Kidney (tissue), 14 donors: ENCODE data around the gene PBX4. TPM values are rescaled to one million over a fixed set of nuclear protein-coding genes. Genes with fewer than 3 reads are reported as not detected.

Experiments
- DNase-seq, 5 donors: peaks; one replicate each; pipeline ENCODE4 v3.0.0-alpha.2; 2013 to 2020
- FAIRE-seq: peaks from 2 replicates; lab custom pipeline; 2012; peaks lifted over from hg19 to GRCh38; lab: Jason Lieb, UNC
- H3K27ac ChIP-seq, 2 donors: one replicate each; pipeline ENCODE4 v1.7.0; 2013; ENCODE audit warnings: low read depth in 2 of 2, low read length in 2 of 2, inconsistent platforms in 1 of 2
- H3K27me3 ChIP-seq: one replicate; pipeline ENCODE4 v1.7.1; 2013; ENCODE audit warnings: low read length, inconsistent platforms; ENCODE audit not compliant: control insufficient read depth, insufficient read depth
- H3K36me3 ChIP-seq, 3 donors: one replicate each; pipeline versions ENCODE4 v1.7.0 to v1.7.1; 2013; ENCODE audit warnings: low read length in 3 of 3, control low read depth in 1 of 3, inconsistent platforms in 1 of 3; ENCODE audit not compliant: insufficient read depth in 3 of 3, control insufficient read depth in 2 of 3
- H3K4me1 ChIP-seq, 3 donors: one replicate each; pipeline versions ENCODE4 v1.7.0 to v1.7.1; 2013; ENCODE audit warnings: low read length in 3 of 3, inconsistent platforms in 1 of 3, low read depth in 1 of 3; ENCODE audit not compliant: control insufficient read depth in 2 of 3, insufficient read depth in 2 of 3
- H3K4me3 ChIP-seq, 3 donors: one replicate each; pipeline versions ENCODE4 v1.7.0 to v1.8.1; 2013; ENCODE audit warnings: low read length in 3 of 3, control low read depth in 1 of 3, inconsistent platforms in 1 of 3
- H3K9ac ChIP-seq, 3 donors: one replicate each; pipeline versions ENCODE4 v1.7.0 to v1.7.1; 2013; ENCODE audit warnings: low read length in 3 of 3, control low read depth in 1 of 3, inconsistent platforms in 1 of 3
- H3K9me3 ChIP-seq, 3 donors: one replicate each; pipeline versions ENCODE4 v1.7.0 to v1.7.1; 2013; ENCODE audit warnings: low read length in 3 of 3, control low read depth in 1 of 3, inconsistent platforms in 1 of 3; ENCODE audit not compliant: control insufficient read depth in 2 of 3, insufficient read depth in 1 of 3
- CTCF ChIP-seq: IDR thresholded peaks from 3 replicates; pipeline ENCODE4 v1.5.1; 2012; ENCODE audit warnings: mild to moderate bottlenecking, moderate library complexity, borderline replicate concordance; ENCODE audit not compliant: insufficient read depth; ENCODE audit errors: extremely low read depth
- intact Hi-C: fragments of 100-400 bp; cut with DNase I; formaldehyde crosslinking; loops from one replicate; pipeline ENCODE4 v1.11.1; 2022
- polyA plus RNA-seq: library from polyadenylated mRNA; stranded (reverse); fragments of 350-450 nt; fragmentation: Illumina TruSeq; extraction: RNeasy Lipid Tissue Mini Kit (QIAGEN cat#74804); gene quantifications from one replicate; pipeline ENCODE4 v1.2.3, GENCODE V29; 2014; ENCODE audit warnings: low read depth, low replicate concordance; ENCODE audit not compliant: insufficient read depth
- total RNA-seq: library from RNA; stranded (reverse); fragmentation: NEBNext Ultra II Directional; extraction: Animal tissue kit (Norgen Biotek cat#: 25700); gene quantifications from one replicate; pipeline ENCODE4 v1.2.1, GENCODE V29; 2021
- donor health status: control.
- donor health status: control.
- donor health status: control.
- donor health status: control.
- donor health status: control.
- donor health status: DM: yes; HTN: yes; CAD: no.
- donor health status: Normal renal cell carcinoma (clear cell type).

The PBX4 gene
- total and polyA plus RNA-seq, 2 donors from 2014 or later: 3.9 to 5.7 TPM

- Histone ChIP-seq H3K27me3 (no peaks in the 10 kb centered on the region), H3K9me3 (no peaks in the 10 kb centered on the region), H3K4me3 (no peak overlapping the region), H3K27ac (no peak overlapping the region), H3K4me1 (peaks cover 0 to 3% (median 0%) of the 10 kb centered on the region in 3 donors), H3K36me3 (no peaks in the 10 kb centered on the region), H3K9ac (no peak overlapping the region)
- FAIRE-seq (no peak), DNase-seq (no peak)
- TF ChIP-seq CTCF: no peak
- intact Hi-C loops: no loop called here
Measured at GRCh38 chr19:19631346-19631745, 12.9 kb upstream of the PBX4 start.

- H3K4me1 ChIP-seq: peaks cover 0 to 3% (median 0%) of the 10 kb centered on the region in 3 donors
- FAIRE-seq: no peak
- no peak overlapping the region for H3K9ac ChIP-seq
- no peak overlapping the region for H3K4me3 ChIP-seq
- no peak for DNase-seq
- intact Hi-C loops: no loop called here
- no peak overlapping the region for H3K27ac ChIP-seq
- no peaks in the 10 kb centered on the region for H3K9me3 ChIP-seq
- TF ChIP-seq CTCF: no peak
- H3K36me3 ChIP-seq: no peaks in the 10 kb centered on the region
- no peaks in the 10 kb centered on the region for H3K27me3 ChIP-seq
Measured at GRCh38 chr19:19630426-19630825, 11.9 kb upstream of the PBX4 start.

DNA sequence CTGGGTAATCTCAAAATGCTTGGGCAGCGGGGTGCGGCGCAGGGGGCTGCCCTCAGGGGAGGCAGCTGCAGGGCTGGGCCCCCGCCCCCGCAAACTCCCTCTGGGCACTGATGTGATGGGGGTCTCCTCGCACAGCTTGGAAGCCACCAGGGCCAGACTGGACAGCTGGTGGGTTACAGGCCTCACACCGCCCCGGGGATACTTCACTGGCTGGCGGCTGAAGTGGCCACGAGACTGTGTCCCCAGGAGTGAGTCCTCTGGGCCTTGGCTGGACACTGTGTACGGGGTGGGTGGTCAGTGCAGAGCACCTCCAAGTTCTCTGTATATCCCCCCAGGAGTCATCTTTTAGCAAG is 11.6 kb upstream of the PBX4 start:
- Histone ChIP-seq H3K9me3 (no peaks in the 10 kb centered on the region), H3K27me3 (no peaks in the 10 kb centered on the region), H3K4me1 (peaks cover 0 to 3% (median 0%) of the 10 kb centered on the region in 3 donors), H3K27ac (no peak overlapping the region), H3K9ac (no peak overlapping the region), H3K36me3 (no peaks in the 10 kb centered on the region), H3K4me3 (no peak overlapping the region)
- TF ChIP-seq CTCF: no peak
- DNase-seq (peak in 1 of 5 donors; percentile 72), FAIRE-seq (no peak)
- intact Hi-C loops: no loop called here
